Esophagus mucosa (tissue), 1 donor: ENCODE data around the gene PSORS1C1. TPM values are rescaled to one million over a fixed set of nuclear protein-coding genes. Genes with fewer than 3 reads are reported as not detected.
A peak's percentile ranks its signal among the peaks of the same experiment; 100 is the strongest.
"Not testable (repeated sequence)": the region's sequence is repeated elsewhere in the genome, so short reads cannot be mapped to it uniquely, and the experiment has no call there.

Source experiments
- ATAC-seq: fragments of 200-7000 bp; cut with Tn5 transposase; one replicate; pipeline ENCODE4 v1.9.1; 2020
- total RNA-seq: library from RNA; stranded (reverse); gene quantifications from one replicate; pipeline ENCODE4 v1.2.4, GENCODE V29; 2023
- donor health status: DM: yes; HTN: yes; CAD: no.

Gene PSORS1C1, protein sequence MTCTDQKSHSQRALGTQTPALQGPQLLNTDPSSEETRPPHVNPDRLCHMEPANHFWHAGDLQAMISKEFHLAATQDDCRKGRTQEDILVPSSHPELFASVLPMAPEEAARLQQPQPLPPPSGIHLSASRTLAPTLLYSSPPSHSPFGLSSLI
- 0.20 TPM for total RNA-seq

DNA sequence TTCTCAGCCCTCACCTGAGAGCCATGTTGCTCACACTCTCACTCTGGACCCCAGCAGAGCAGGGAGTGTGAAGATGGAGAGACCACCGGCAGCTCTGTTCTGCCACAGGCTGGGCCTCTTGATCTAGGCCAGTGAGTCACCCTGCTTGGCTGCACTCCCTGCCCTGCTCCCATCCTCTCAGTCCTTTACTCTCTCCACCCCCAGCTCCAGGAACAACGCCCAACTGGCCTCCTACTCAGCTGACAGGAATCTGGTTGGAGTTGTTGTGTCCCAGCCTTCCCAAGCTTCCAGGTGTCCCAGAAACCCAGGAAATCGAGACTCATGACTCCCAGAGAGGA is at the start of gene PSORS1C1:
PSORS1C1 (plus strand) TSS at position 260 of the 338 bp plus-strand sequence. CDS start 14,833 bp downstream, outside the sequence.
- ATAC-seq, result peak; percentile 80

DNA sequence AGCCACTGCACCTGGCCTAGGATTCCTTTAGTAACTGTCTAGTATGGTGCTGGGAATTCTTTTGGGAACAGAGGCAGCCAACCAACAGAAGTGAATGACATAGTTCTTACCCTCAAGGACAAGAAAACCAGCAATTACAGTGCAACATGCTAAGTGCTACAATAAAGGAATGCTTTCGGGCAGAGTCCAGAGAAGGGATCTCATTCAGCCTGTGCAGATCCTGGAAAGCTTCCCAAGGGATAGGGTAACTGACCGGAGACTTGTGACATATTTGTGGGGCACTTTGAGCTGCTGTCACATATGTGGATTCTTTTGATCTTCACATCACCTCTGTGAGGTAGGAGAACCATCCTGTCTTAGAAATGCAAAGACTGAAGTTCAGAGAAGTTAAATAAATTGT is 49.0 kb upstream of the PSORS1C1 start:
- ATAC-seq, result no peak

- ATAC-seq, result not testable (repeated sequence)
Observed at GRCh38 chr6:31067028-31067427, 47.6 kb upstream of the PSORS1C1 start.

DNA sequence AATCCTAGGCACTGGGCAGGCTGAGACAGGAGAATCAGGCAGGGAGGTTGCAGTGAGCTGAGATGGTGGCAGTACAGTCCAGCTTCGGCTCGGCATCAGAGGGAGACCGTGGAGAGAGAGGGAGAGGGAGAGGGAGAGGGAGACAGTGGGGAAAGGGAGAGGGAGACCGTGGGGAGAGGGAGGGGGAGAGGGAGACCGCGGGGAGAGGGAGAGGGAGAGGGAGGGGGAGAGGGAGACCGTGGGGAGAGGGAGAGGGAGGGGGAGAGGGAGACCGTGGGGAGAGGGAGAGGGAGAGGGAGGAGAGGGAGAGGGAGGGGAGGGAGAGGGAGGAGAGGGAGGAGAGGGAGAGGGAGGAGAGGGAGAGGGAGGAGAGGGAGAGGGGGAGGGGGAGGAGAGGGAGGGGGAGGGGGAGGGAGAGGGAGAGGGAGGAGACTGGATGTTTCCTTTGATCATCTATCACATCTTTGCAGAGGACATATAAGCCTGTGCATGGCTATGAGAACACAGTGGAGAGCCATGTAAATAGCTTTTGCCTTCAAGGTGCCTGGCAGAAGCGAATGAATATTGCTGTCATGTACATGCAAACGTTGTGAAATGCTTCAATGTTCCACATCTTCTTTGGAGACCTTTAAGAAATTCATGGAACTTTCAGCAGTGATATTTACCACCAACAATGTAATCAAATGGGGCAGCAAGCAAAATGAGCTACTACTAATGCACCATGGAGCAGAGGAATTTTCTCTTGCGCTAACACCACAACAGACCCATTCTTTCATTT is 46.5 kb upstream of the PSORS1C1 start:
- not testable (repeated sequence) for ATAC-seq

- ATAC-seq, result peak; percentile 76
Observed at GRCh38 chr6:31068669-31069340, 45.8 kb upstream of the PSORS1C1 start.

DNA sequence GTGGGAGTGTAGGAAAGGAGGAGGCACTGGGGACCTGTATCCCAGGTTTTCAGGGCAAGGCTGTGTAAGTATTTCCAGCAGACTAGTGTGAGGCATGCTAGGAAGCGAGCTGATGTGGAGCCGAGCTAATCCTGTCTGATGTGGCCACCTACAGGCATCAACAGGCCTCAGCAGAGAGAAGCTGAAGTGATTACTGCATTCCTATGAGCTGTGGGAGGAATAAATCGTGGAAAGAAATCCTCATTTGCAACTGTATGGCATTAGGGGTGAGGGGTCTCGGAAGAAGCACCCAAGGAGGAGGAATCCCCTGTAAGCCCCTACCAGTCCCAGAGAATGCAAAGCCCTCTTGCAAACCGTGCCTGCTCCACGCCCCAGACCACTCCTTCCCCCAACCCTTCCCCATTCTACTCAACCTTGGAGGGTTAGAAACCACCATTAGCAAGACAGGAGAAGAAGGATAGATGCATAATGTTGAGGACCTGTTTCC is 43.8 kb upstream of the PSORS1C1 start:
- ATAC-seq, result peak; percentile 93

GRCh38 chr6:31074401-31074800 is 40.2 kb upstream of the PSORS1C1 start:
- ATAC-seq, result no peak

GRCh38 chr6:31075528-31075927 is 39.1 kb upstream of the PSORS1C1 start:
- no peak for ATAC-seq

DNA sequence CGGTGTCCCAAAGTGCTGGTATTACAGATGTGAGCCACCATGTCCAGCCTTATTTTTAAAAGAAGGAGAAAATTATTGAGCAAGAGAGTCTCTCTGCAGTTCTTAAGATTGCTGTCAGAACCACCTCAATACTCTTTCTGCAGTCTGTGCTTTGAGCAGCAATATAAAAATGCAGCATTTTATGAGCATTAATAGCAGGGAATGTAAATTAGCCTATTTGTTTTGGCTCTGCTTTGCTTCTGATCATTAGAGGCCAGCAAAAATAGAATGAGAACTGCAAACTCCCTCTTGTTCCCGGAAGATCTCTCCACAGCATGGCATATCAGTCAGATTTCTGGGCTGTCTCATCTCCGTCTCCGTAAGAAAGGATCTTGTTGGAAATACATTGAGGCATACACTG is 38.0 kb upstream of the PSORS1C1 start:
- no peak for ATAC-seq

DNA sequence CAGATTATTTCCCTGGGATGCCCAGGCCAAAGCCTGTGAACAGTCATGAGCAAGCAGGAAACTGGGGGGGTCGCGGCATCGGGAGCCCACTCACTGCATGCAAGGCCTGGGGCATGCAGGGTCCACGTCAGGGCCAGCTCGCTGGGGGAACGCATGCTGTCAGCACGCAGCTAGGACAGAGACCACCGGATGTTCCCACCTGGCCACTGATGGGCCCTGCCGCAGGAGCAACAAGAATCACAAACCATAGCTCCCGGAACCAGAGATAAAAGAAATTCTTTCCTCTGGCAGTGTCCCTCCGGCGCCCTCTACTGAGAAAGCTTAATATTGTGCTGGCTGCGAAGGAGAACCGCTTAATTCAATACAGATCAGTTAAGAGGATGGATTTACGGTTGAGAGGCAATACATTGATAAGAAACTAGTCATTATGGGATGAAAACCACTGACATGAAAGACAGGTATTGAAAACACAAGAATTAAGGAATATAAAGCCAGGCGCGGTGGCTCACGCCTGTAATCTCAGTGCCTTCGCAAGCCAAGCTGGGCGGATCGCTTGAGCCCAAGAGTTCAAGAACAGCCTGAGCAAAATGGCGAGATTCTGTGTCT is 34.8 kb upstream of the PSORS1C1 start:
- peak; percentile 68 for ATAC-seq

GRCh38 chr6:31081872-31082271 is 32.7 kb upstream of the PSORS1C1 start:
- ATAC-seq, result no peak

- no peak for ATAC-seq
Observed at GRCh38 chr6:31083742-31084354, 30.8 kb upstream of the PSORS1C1 start.

DNA sequence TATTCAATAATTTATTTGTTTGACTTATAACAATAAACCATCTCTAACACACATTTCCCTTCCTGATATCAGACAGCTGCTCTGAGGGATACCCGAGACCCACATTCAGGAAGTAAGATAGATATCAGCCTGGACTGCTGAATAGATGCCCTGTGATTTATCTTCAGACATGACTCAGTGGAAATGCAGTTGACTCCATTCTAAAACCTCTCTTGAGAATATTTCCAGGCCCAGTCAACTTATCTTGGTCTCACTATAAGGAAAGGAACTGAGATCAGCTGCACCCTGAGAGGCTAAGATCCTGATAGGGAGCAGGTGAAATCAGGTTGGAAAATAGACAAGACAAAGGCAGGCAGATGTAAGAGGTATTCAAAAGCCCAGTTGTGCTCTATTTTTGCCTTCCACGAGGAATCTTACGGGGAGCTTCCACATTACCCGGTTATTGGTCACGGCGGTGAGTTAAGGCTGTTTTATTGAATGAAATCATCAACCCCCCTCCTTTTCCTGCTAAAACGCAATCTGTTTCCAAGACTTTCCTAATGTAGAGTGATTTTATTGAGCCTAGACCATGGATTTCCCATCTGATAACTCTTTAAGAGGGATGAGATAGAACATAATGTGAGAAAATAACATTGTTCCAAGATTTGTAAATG is 27.7 kb upstream of the PSORS1C1 start:
- ATAC-seq, result no peak

DNA sequence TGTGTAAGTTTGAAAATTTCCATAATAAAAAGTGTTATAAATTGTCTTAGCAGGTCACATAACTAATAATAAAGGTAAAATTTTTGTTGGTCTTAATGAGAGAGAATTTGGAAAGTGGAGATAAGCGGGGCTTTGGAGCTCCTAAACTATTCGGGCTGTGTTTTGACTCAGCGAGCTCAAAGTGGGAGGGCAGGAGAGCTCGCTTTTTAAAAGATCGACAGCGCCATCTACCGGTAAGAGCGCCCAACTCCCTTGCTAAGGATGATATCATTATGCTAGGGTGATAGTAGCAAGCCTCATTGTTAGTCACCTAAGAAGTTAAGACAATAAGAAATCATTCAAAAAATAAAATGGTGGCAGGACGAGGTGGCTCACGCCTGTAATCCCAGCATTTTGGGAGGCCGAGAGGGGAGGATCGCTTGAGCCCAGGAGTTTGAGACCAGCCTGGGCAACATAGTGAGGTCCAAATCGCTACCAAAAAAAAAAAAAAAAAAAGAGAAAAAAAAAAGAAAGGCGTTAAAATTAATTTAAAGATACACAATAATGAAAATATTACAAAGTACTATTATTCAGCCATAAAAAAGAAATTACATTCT is 27.0 kb upstream of the PSORS1C1 start:
- peak; percentile 93 for ATAC-seq

GRCh38 chr6:31090275-31090972 is 24.2 kb upstream of the PSORS1C1 start:
- ATAC-seq, result no peak

DNA sequence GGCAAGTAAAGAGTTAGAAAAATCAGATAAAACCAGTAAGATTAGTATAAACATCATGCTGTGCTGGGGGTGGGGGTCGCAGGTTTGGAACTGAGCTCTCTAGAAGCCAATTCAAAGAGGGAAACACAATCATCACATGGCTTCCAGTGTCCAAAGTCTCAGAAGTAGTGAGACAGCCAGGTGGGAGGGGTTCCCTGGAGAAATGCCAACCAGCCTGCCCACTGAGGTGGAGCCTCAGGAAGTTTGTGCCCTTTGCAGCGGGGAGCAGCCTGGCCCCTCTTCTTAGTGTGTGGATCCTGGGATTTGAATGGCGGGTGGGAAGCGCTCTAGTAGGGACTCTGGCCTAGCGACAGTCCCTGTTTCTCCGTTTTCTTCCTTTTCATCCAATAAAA is 23.6 kb upstream of the PSORS1C1 start:
- ATAC-seq, result no peak

GRCh38 chr6:31091680-31092079 is 22.9 kb upstream of the PSORS1C1 start:
- no peak for ATAC-seq

- no peak for ATAC-seq
Observed at GRCh38 chr6:31092238-31092637, 22.4 kb upstream of the PSORS1C1 start.

- no peak for ATAC-seq
Observed at GRCh38 chr6:31092769-31093505, 21.7 kb upstream of the PSORS1C1 start.

- ATAC-seq, result peak; percentile 50
Observed at GRCh38 chr6:31094389-31094881, 20.2 kb upstream of the PSORS1C1 start.
